Stimulated activated CD8-positive, alpha-beta memory T cell treated with anti-CD3 and anti-CD28 coated beads, Interleukin-4, amount 100 ng/mL, for 24 hours (primary cell): ENCODE measurements around the gene NTRK2.
"Not testable (repeated sequence)": the region's sequence is repeated elsewhere in the genome, so short reads cannot be mapped to it uniquely, and the experiment has no call there.

Source experiments
- DNase-seq: peaks from one replicate; pipeline ENCODE4 v3.0.0-alpha.2; 2020; ENCODE audit warnings: low read depth

NTRK2 gene

DNA sequence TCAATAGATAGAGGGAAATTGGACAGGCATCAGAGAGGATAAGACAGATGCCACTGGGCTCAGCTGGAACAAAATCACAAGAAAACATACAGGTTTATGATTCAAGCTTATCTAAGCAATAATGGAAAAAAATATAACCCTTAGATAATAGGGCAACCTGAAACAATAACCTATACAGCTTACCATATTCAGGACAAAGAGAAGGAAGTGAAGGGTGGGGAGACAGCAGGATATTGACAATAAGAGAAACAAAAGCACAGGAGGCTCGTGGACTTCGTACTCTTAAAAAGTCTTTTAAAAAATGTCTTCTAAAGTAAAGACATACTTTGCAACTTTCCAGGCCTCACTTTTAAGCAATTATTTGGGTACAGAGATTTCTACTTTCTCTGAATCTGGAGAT lies 225.3 kb downstream of the NTRK2 start:
- no peak for DNase-seq

DNA sequence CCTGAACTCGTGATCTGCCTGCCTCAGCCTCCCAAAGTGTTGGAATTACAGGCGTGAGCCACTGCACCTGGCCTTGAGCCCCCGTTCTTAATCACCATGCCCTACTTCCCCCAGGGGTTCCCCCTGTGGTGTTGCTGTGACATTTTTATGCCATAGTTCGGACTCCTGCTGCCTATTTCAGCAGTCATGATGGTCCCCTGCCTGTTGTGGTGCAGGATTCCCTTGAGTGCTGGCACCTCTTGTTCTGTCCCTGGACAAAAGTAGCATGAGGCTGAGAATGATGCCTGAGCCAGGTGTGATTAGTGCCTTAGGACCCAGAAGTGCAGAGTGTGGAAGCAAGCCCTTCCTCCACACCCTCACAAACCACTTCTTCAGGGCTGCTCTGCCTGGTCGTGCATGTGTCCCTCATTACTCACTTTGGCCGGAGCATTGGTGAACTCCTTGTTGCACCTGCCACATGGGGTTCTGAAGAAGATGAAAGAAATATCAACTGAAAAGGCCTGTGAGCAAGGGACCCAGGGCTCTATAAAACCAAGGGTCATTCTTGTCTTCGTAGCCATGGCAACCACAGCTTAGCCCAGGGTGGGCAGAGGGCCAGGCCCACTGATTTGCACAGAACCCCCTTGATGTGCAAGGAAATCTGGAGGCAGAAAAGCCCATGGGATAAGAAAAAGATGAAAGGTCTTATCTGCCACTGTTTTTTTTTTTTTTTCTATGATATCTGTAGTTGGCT lies 228.0 kb downstream of the NTRK2 start:
- no peak for DNase-seq

DNA sequence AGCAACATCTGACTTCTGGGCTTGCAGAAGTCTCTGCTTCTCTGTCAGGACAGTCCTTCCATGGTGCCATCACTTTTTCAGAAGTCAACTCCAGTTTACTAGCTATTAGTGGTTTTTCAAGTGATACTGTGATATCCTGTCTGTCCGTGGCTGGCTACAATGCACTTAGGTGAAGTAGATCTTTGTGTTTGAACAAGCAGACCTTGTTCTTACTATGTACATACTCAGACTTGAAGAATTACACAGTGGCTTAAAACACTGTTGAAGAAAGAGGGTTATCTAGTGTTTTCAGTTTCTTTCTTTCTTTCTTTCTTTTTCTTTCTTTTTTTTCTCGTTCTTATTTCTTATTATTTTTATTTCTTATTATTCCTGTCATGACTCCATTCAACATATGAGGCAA lies 228.7 kb downstream of the NTRK2 start:
- no peak for DNase-seq

DNA sequence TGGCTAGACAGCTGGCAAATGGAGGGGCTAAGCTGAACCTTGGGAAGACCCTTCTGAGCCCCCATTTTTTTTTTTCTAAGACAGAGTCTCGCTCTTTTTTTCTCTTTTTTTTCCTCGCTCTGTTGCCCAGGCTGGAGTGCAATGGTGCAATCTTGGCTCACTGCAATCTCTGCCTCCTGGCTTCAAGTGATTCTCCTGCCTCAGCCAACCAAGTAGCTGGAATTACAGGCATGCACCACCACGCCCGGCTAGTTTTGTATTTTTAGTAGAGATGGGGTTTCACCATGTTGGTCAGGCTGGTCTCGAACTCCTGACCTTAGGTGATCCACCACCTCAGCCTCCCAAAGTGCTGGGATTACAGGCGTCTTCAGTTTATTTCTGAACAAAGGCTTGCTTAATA lies 229.1 kb downstream of the NTRK2 start:
- not testable (repeated sequence) for DNase-seq

DNA sequence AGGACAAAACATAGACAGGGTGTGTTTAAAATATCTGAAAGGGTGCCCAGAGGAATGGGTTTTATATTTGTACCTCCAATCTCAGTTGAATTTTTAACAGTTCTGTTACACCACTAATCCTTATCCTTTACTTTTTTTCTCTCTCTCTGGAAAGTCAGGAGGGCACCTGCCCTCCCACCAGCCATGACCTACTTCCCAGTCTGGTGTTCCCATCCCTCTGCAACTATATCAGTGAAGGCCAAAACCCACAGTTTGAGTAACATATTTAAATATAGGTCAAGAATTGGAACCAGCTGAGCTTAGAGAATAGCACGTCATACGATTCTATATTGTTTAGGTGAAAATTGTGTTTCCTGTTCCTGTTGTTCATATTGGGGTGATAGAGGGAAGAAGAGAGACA lies 229.8 kb downstream of the NTRK2 start:
- no peak for DNase-seq

DNA sequence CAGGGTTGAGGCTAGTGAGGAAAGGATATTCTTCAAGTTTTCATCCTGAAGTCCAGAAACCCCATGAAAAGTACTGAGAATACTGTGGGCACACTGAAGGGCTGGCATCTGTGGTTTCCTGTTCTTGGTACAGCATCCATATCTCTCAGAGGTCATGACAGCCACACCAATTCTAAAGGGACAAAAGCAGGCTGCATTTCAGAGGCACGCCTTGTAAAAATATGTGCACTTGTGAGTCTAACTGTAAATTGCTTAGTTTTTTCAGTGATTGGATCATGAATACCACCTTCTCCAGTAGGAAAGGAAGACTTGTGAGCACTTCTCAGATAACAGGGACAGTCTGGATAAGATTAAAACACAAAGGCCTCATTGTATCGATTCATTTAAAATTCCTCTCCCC lies 230.9 kb downstream of the NTRK2 start:
- DNase-seq: no peak

DNA sequence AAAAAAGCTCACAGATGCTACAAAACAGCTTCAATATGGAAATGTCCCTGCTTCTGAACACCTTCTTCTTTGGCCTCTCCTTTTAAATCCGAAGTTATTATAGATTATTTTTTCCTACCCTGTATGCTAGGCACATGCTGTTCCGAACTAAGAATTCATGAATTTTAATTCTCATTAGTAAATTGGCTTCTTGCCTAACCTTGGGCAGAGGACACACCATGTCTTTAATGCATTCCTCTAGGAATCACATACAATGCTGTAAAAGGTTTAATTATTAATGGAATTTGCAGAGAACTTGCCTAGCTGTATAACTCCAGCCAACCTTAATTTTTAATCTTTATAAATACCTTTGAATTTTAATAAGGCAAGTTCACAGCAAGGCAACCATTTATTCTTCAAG lies 234.4 kb downstream of the NTRK2 start:
- no peak for DNase-seq

DNA sequence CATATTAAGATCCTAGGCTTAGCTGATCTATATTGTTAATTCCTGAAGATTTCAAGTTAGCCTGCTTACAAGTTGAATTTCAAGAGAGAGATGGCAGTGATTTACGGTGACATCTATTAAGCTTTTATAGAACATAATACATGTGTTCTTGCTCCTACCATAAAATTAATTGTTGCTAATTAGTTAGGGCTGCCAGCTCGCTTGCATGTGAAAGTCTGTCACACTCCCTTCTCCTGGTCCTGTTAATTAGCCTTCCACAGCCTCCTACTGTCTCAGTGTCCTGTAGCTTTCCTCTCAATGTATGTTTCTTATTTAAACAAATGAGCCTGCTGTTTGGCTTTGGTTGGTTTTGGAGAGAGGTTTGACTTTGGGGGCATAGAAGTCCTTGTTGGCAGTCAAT lies 247.2 kb downstream of the NTRK2 start:
- no peak for DNase-seq

DNA sequence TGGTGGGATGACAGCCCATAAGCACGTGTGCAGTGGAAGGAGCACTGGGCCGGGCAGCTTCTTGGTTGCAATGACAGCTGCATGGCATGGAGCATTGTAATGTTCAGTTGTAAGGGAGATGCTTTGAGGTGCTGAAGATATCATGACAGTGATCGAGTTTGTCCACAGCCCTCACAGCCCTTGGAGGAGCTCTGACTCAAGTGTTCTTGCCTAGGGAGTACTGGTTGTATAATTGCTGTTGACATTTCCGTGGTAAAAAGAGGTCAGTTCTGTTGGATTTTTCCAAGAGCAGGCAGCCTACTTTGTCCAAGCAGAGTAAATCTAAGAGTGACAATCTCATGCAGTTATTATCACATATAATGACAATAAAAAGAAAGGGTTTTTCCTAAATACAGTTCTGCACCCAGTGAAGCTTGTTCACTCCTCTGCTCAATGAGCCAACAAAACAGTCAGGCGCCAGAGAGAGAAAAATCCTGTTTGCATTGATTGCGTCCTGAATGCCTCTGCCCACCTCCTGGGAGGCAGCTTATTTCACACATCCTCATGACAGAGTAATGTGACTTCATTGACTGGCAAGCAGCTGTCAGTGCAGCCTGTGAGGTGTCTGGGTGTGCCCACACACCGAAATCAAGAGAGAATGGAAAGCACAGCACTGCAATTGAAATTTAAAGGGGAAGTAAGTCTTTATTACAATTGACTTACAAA lies 248.0 kb downstream of the NTRK2 start:
- DNase-seq: no peak

DNA sequence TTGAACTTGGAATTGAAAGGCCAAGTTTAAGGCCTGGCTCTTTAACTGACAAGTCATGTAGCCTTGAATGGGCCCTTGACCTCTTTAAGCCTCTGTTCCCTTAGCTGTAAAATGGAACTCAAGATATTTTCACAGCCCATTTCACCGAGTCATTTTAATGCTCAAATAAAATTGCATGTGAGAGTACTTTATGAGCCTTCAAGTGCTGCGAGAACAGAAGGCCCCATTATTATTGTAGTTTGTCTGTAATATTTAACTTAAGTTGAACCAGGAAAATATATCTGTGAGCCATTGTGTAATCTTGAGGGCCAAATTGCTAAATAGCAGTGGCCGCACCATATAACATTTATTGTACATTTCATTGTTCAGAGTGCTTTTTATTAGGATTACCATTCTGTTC lies 249.9 kb downstream of the NTRK2 start:
- no peak for DNase-seq

DNA sequence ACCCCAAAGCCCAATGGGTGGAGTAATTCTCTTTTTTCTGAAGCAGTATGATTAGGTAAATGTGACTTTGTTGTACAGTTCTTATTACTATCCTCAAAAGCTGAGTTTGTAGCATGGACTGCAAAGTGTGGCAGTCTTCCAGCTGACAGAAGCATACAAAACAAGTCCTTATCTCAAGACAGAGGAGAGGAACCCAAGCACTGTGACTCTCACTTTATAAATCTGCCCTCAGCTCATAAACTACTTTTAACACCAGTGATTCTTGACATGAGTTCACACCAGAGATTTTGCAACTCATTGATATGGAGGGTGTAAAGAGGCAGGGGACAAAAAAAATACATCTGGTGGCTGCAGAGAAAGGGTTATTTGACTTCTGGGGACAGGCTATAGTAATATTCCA lies 251.6 kb downstream of the NTRK2 start:
- DNase-seq: no peak

DNA sequence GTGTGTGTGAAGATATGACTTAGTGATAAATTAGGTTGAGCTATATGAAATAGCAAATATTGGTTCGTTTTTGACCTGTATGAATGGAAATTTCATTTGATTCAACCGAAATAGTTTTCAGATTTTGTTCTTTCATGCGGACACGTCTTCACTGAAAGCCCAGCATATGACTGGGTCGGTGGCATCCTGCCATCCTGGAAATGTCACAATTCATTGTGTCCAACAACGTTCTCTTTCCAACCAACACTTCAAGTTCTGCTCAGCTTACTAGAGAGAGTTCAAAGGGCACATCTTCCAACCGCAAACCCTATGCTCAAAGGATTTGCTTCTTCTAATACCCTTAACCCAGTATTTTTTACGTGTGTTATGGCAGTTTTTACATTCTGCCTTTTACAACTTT lies 252.5 kb downstream of the NTRK2 start:
- DNase-seq: no peak

DNA sequence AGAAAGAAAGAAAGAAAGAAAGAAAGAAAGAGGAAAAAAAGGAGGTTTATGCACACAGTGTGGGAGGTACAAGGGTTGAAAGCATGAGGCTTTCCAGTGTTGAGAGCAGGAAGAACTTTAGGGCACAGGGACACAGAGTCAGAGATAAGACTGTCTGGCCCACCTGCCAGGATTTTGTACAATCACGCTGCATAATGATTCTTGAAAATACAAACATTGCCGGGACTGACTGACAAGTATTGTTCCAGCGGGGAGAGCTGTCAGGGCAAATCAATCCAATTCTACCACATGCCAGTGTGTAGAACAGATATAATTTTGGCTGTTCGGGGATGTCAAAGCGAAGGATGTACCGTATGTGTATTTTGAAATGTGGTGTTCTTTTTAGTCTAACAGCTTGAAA lies 254.7 kb downstream of the NTRK2 start:
- no peak for DNase-seq

DNA sequence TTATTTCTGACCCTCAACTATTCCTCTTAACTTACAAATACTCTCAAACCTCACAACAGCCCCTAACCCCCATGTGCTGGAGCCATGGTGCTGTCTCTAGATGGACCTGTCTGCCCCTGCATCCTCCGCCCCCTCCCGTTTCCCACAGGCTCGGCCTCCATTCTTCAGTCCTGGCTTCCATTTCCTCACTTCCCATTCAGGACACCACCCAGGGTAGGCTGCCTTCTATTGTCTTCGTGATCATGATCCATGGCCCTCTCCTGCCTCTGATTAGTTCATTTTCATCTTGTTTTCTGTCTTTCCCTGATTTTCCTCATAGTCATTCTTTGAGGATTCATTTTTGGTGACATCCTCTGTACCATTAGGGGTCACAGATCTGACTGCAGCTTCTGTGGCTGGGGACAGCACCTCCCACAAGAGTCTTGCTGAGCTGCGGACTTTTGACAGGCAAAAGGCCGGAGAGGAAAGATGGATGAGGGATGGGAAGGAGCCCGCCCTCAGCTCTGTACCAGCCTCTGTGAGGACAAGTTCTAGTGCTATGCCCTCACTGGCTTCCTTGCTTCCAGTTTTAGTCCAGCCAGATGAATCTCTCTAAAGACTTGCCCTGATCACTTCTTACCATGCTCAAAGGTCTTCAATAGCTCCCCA lies 255.8 kb downstream of the NTRK2 start:
- DNase-seq: no peak

DNA sequence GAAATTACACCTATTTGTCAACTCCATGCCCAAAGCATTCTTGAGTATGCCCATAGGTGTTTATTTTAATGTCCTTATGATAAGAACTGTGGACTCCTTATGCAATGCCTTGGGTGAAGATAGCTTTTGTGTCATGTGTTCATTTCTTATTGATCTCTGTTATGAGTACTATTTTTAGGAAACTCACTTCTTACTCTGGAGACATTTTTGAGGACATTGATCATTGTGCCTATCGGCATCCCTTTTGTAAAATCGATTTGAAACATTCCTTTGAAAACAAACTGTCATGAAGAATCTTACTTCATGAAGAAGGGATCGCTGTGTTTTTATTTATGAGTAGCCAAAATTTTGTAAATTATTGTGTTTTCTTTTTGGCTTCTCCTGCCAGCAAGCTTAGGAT lies 257.3 kb downstream of the NTRK2 start:
- DNase-seq: no peak

DNA sequence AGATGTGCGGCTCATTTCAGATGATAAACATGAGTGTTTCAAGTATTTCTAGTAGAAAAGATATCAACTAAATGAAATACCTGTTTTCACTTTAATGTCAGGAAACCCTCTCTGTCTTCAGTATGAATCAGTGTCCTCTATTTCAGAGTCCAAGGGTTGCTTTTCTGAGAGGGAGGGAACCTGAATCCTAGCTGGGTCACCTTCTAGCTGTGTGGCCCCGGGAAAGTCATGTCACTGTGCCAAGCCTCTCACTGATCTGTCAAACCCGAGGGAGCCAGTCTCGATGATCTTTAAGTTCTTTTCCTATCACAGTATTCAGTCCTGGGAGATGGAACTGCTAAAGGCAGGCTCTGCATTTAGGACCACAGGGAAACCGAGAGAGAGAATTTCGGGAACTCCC lies 258.9 kb downstream of the NTRK2 start:
- DNase-seq: no peak

DNA sequence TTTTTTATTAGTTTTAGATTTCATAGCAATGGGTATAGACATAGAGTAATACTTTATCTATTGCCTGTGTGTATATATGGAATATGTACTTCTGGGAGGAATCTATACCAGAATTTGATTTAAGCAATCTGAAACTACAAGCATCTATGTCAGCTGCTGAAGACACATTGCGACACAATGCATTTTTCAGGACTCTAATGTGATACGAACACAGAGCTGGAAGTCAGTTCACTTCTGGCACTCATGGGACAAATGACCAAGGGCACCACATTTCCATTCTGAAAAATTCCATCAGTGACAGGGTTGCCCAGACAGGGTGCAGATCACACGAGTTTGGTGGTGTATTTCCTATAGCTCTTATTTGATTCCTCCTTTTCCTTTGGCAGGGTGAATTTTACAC lies 259.5 kb downstream of the NTRK2 start:
- DNase-seq: no peak

DNA sequence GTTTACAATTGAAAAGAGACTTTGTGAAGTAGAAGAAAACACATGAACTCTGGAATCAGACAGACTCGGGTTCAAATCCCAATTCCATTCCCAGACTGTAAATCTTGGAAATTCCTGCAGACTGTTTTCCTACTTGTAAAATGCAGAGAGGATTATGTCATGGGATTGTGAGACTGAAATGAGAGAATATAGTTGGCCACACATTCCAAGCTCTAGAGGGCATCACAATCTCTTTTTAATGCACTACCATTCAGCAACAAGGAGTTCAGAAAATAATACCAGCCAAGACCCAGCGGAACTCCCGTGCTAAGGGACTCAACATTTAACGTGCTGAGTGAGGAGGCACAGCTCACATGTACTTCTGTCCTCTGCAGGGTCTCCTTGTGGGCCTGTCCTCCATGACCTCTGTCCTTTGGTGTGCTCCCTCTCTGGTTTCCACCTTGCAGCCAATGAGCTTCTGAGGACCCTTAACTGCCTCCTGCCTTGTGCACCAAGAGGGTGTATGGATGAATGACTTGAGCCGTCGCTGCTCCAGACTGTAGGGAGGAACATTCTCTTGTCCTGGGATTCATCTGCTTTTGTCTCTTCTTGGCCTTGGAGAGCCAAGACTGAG lies 263.5 kb downstream of the NTRK2 start:
- DNase-seq: no peak

DNA sequence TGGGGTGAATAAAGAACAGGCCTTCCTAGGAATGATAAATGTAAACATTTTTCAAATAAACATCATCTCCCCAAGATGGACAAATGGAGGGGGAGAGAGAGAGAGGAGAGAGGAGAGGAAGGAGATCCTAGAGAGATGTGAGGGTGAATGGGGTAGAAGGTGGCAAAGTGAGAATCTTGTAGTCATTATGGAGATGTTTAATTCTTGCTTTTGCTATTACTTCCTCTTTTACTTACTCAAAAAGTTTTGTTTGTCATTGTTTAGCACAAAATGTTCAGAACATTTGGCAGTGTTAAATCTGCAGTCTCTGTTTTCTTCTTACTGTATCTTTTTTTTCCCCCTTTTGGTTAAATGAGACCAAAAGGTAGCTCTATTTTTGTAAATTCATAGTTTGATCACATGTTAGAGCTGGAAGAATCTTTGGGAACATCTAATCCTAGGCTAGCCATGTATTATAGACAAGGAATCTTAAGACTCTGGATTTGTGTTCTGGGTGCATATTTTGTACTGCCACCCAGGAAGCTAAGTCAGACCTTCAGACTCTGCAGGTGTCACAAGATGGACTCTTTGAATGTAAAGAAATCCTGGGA lies 266.1 kb downstream of the NTRK2 start:
- no peak for DNase-seq

DNA sequence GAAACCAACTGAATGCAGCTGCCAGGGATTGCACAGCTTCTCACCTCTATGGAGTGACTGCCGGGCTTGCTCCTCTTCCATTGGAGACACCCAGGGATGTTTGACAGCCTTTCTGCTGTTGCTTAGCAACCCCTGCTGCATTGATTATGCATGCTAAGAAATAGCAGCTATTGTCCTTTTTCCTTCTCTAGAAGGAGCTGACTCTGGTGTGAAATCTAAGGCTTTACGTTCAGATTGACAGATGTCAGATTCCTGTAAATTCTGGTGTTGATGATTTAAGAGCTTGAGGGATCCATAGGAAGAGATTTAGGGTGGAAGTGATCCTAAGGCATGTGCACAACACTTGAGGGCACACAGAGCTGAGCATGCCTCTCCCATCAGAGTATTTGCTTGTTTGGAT lies 267.7 kb downstream of the NTRK2 start:
- DNase-seq: no peak

DNA sequence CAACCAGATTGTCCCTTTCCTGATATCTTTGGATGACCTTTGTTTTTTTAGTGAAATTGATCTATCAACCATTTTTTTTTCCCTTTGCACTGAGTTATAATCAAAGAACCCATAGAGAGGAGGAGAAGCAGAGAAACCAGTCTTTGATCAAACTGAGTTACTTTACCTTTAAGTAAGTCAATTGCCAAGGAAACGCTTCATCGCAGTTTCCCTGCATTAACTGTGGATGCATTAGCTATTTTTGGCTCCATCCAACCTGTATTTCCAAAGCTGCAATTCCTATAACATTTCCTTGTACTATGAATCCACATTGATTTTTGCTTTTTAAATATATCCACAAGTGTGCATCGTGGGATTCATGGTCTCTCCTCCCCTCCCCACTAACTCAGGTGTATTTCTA lies 268.1 kb downstream of the NTRK2 start:
- no peak for DNase-seq

DNA sequence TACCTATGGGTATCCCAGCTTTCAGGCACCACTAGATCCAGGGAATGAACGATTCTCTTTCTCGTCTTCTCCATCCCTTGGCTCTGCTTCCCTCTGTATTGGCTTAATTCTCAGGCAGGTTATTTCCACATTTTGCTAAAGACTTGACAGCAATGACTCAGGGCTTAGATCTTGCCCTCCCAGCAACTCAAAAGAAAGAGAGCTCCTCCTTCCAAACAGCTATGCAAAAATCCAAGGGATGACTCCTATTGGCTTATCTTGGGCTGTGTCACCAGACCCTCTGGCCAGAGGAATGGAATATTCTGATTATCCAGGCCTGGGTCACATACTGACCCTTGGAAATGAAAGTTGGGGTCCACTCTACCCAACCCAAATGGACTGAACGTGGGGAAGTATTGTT lies 270.2 kb downstream of the NTRK2 start:
- no peak for DNase-seq

DNA sequence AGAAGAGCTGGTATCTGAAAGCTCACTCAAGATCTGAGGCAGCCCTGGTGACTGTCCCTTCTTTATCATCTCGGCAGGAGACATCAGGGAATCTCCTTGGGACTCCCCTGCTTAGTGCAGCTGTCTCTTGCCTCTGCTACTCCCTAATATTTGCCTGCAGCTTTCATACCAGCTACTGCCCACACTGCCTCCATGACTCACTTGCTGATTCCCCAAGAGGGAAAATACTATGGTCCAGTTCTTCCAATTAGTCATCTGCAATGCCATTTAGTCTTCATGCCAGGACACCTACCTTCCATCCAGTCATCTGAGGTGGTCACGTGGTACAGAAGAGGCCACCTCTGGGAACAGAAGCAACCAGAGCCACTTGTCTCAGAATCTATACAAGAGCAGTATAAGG lies 270.8 kb downstream of the NTRK2 start:
- no peak for DNase-seq
